Measurements from ENCODE around the gene TGFBR2.

TGFBR2 gene

DNA sequence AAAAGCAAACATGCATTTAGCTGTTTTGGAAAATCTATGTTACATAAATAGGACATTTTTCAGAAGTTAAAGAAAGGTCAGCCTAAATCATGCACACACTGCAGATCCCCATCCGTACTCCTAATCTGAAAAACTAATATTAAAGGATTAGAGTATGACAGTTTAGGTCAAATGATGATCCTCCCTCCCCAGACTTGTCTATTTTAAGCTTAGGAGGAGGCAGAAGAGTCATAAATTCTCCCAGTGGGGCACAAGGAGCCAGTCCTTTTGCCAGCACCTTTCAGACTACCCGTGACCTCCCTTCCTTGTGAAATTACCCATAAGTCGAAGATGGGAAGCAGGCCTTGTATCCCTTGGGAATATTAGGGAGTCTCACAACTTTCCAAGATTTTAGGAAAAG lies 78.0 kb downstream of the TGFBR2 start:
- DNase-seq (ENCODE audit: extremely low read depth, insufficient read length): no peak
- no peak overlapping the region for H3K4me3 ChIP-seq (replicated peaks; ENCODE audit: low read depth, low read length)
- H3K36me3 ChIP-seq (ENCODE audit: control insufficient read depth, insufficient read depth, low read length): no peaks in the 10 kb centered on the region
- H3K27me3 ChIP-seq (replicated peaks; ENCODE audit: control insufficient read depth, insufficient read depth, low read length): no peaks in the 10 kb centered on the region; the same call in none of the 2 replicates
- TF ChIP-seq, protein P1, sequence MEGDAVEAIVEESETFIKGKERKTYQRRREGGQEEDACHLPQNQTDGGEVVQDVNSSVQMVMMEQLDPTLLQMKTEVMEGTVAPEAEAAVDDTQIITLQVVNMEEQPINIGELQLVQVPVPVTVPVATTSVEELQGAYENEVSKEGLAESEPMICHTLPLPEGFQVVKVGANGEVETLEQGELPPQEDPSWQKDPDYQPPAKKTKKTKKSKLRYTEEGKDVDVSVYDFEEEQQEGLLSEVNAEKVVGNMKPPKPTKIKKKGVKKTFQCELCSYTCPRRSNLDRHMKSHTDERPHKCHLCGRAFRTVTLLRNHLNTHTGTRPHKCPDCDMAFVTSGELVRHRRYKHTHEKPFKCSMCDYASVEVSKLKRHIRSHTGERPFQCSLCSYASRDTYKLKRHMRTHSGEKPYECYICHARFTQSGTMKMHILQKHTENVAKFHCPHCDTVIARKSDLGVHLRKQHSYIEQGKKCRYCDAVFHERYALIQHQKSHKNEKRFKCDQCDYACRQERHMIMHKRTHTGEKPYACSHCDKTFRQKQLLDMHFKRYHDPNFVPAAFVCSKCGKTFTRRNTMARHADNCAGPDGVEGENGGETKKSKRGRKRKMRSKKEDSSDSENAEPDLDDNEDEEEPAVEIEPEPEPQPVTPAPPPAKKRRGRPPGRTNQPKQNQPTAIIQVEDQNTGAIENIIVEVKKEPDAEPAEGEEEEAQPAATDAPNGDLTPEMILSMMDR (IDR thresholded peaks at IDR 0.05; ENCODE audit: insufficient read depth, low read length, poor library complexity, severe bottlenecking): no peak

DNA sequence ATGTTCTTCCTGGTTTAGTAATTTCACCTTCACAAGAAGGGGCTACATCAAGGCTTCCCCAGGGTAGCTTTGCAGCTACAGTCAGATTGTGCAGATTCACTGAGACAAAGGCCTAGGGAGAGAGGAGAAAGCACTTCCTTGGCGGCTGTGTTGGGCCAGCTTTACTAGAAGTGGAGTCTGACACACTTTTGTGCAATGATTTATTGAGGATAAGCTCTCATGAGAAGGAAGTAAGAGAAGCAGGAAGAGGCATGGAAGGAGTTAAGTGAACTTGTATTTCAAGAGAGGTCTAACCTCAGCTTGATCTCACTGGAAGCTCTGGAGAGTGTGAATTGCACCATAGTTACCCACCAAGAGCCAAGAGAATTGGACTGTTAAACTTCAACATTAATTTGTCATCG lies 78.9 kb downstream of the TGFBR2 start:
- TF ChIP-seq, protein P1 (IDR thresholded peaks at IDR 0.05; ENCODE audit: insufficient read depth, low read length, poor library complexity, severe bottlenecking): no peak
- H3K4me3 ChIP-seq (replicated peaks; ENCODE audit: low read depth, low read length): no peak overlapping the region
- H3K36me3 ChIP-seq (ENCODE audit: control insufficient read depth, insufficient read depth, low read length): no peaks in the 10 kb centered on the region
- H3K27me3 ChIP-seq (replicated peaks; ENCODE audit: control insufficient read depth, insufficient read depth, low read length): no peaks in the 10 kb centered on the region; the same call in none of the 2 replicates
- DNase-seq (ENCODE audit: extremely low read depth, insufficient read length): no peak

DNA sequence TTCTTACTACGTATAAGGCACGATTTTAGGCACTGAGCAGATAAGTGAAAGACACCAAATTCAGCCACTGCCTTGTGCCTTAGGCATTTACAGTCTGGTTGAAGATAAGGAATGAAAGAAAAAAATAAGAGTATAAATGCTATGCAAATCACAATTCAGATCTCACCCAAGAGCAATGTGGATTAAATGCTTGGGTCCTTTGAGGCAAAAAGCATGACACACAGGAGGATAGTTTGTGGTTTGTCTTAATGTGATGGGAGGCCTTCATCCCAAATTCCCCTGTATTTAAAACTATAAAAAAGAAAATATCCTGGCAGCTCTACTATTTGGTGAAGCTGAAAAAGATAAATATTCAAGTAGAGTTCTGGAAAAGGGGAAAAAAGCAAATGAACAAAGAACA lies 79.8 kb downstream of the TGFBR2 start:
- Histone ChIP-seq H3K36me3 (ENCODE audit: control insufficient read depth, insufficient read depth, low read length) (no peaks in the 10 kb centered on the region), H3K4me3 (replicated peaks; ENCODE audit: low read depth, low read length) (no peak overlapping the region), H3K27me3 (replicated peaks; ENCODE audit: control insufficient read depth, insufficient read depth, low read length) (no peaks in the 10 kb centered on the region; the same call in 1 of the 2 replicates)
- no peak for DNase-seq (ENCODE audit: extremely low read depth, insufficient read length)
- TF ChIP-seq, protein P1 (IDR thresholded peaks at IDR 0.05; ENCODE audit: insufficient read depth, low read length, poor library complexity, severe bottlenecking): no peak

DNA sequence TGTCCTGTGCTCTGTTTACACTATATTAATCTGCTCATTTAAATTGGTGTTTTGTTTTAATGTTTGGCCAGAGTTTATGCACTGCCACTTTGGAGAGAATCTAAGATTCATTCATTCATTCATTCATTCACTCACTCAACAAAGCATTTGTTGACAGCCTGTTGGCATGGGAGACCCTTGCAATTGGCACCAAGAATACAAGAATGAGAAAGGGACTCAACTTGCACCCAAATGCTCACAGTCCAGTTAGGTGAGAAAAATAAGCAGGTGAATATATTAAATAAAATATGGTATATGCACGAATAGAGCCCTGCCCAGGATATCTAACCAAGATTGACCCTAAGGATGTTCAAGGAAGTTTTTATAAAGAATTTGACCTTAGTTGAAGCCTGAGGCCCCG lies 80.4 kb downstream of the TGFBR2 start:
- no peak for DNase-seq (ENCODE audit: extremely low read depth, insufficient read length)
- H3K27me3 ChIP-seq (replicated peaks; ENCODE audit: control insufficient read depth, insufficient read depth, low read length): no peaks in the 10 kb centered on the region; the same call in 1 of the 2 replicates
- H3K36me3 ChIP-seq (ENCODE audit: control insufficient read depth, insufficient read depth, low read length): no peaks in the 10 kb centered on the region

DNA sequence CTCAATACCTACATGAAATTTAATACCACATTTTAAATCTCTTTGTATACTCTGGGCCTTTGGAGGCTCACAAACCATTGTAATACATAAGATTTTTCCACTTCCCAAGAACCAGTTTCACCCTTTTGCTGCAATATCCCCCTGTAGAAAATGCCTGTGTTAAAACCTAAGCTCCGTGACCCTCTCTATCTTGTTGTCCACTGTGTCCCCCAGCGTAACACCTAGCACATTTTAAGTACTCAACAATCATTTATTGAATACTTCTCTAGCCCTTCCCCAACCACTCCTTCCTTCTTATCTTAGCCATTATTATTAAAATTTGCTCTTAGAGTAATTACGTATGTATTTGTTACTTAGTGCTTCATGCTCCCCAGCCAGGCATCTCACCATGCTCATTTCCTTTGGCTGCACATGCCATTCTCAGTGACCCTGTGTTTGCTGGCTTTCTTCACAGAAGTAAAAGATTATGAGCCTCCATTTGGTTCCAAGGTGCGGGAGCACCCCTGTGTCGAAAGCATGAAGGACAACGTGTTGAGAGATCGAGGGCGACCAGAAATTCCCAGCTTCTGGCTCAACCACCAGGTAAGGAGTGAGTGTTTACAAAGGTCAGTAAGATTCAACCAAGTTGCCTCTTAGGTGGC lies 81.6 kb downstream of the TGFBR2 start:
- TF ChIP-seq, protein P1 (IDR thresholded peaks at IDR 0.05; ENCODE audit: insufficient read depth, low read length, poor library complexity, severe bottlenecking): no peak
- DNase-seq (ENCODE audit: extremely low read depth, insufficient read length): no peak
- no peaks in the 10 kb centered on the region for H3K36me3 ChIP-seq (ENCODE audit: control insufficient read depth, insufficient read depth, low read length)
- no peaks in the 10 kb centered on the region for H3K27me3 ChIP-seq (replicated peaks; ENCODE audit: control insufficient read depth, insufficient read depth, low read length)
- H3K4me3 ChIP-seq (replicated peaks; ENCODE audit: low read depth, low read length): no peak overlapping the region

More for the DNA sequence above, 80.4 kb downstream of the TGFBR2 start:
- TF ChIP-seq, protein P1 (IDR thresholded peaks at IDR 0.05; ENCODE audit: insufficient read depth, low read length, poor library complexity, severe bottlenecking): no peak
- no peak overlapping the region for H3K4me3 ChIP-seq (replicated peaks; ENCODE audit: low read depth, low read length)
